HG03108 (cell line): ENCODE measurements around the gene LUC7L2.
"Not testable (repeated sequence)": the region's sequence is repeated elsewhere in the genome, so short reads cannot be mapped to it uniquely, and the experiment has no call there.

Experiments
- ATAC-seq: cut with Tn5 transposase; IDR thresholded peaks from one replicate; pipeline ENCODE4 v1.9.1; 2021; ENCODE audit warnings: moderate library complexity; ENCODE audit not compliant: unreplicated experiment

Gene LUC7L2

GRCh38 chr7:139355320-139355719 lies 4.4 kb upstream of the LUC7L2 start:
- ATAC-seq: no peak

GRCh38 chr7:139357729-139358506 lies 1.8 kb upstream of the LUC7L2 start:
- not testable (repeated sequence) for ATAC-seq

GRCh38 chr7:139358541-139359365 lies 941 bp upstream of the LUC7L2 start:
- ATAC-seq: no peak

- peak; percentile 74 for ATAC-seq
These were observed 685 bp downstream of the LUC7L2 start for GRCh38 chr7:139360210-139360947.

- no peak for ATAC-seq
These were observed 1.2 kb downstream of the LUC7L2 start for GRCh38 chr7:139360948-139361307.

GRCh38 chr7:139361523-139361922 lies 1.8 kb downstream of the LUC7L2 start:
- no peak for ATAC-seq

GRCh38 chr7:139362302-139362701 lies 2.6 kb downstream of the LUC7L2 start:
- no peak for ATAC-seq

- no peak for ATAC-seq
These were observed 3.3 kb downstream of the LUC7L2 start for GRCh38 chr7:139362981-139363380.

DNA sequence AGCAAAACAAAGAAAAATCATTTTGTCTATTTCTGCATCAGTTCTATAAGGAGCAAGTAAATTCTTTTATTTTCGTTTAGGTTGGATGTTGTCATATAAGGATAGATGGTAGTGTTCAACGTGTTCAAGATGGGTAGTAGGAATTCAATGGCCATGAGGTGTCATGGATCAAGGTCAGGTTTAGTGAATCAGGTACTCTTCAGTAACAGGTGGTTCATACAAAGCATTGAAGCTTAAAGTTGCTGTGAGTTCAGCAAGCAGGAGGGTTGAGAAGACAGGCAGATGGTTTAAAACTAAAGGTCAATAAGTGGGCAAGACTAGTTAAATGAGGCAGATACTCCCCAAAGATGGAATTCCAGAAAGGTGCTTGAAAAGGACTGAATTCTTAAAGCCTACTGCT lies 5.6 kb downstream of the LUC7L2 start:
- ATAC-seq: no peak

GRCh38 chr7:139366400-139366799 lies 6.7 kb downstream of the LUC7L2 start:
- no peak for ATAC-seq

- ATAC-seq: no peak
These were observed 7.9 kb downstream of the LUC7L2 start for GRCh38 chr7:139367438-139368155.

DNA sequence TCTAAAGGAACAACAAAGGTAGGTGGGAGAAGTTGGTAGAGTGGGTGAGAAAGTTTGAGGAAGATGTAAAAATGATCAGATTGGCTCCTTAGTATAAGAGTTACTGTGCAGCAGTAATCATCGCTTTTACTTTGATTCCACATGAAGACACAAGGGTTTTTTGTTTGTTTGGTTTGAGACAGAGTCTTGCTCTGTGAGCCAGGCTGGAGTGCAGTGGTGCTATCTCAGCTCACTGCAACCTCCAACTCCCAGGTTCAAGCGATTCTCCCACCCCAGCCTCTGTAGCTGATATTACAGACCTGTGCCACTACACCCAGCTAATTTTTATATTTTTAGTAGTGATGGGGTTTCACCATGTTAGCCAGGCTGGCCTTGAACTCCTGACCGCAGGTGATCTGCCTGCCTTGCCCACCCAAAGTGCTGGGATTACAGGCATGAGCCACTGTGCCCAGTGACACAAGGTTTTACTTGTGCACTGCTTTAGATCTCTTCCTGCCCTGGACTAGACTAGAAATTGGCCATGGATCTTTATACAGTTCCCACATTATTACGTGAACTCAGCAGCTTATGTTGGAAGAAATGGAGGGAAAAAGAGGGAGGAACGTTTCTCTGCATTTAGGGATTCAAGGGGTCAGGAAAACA lies 10.7 kb downstream of the LUC7L2 start:
- ATAC-seq: no peak

DNA sequence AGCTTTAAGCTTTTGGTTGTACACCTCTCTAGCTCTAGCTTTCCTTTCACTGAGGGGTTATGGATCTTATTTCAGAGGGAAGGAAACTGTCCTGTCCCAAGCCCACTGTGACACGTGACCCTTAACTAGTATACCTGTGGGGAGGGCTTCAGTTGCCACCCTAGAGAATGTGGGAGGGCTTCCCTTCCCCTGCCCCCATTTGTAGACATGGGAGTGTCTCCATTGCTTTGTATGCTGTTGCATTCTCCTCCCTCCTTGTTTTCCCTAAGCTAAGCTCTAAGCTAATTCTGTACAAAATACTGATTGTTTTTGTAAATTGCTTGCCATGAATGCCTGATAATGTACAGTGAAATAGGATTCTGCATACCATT lies 11.2 kb downstream of the LUC7L2 start:
- no peak for ATAC-seq

GRCh38 chr7:139374246-139374645 lies 14.6 kb downstream of the LUC7L2 start:
- ATAC-seq: no peak

DNA sequence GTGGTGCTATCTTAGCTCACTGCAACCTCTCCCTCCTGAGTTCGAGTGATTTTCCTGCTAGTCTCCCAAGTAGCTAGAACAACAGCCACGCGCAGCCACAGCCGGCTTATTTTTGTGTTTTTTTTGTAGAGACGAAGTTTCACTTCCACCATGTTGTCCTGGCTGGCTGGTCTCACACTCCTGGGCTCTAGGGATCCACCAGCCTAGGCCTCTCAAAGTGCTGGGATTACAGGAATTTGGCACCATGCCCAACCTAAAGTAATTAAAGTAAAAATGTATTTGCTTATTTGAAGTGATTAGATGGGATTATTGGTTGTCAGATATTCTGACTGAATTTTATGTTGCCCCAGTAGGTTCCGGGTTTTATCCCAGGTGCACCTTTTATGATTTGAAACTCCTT lies 22.7 kb downstream of the LUC7L2 start:
- no peak for ATAC-seq

GRCh38 chr7:139384611-139385010 lies 24.9 kb downstream of the LUC7L2 start:
- ATAC-seq: no peak

DNA sequence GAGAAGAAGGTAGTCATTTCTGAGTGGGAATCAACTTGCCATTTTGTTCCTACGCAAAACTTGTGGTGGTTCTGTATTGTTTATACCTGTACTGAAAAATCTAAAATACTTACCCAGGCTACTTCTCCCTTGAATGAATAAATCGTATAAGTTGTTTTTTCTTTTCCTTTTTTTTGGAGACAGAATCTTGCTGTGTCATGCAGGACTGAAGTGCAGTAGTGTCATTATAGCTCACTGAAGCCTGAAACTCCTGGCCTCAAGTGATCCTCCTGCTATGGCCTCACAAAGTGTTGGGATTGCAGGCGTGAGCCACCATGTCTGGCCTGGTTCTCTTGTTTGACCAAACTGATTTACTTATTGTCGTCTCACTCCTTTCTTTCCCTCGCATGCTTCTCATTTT lies 27.9 kb downstream of the LUC7L2 start:
- no peak for ATAC-seq

- no peak for ATAC-seq
These were observed 29.4 kb downstream of the LUC7L2 start for GRCh38 chr7:139389091-139389490.

GRCh38 chr7:139389774-139390173 lies 30.1 kb downstream of the LUC7L2 start:
- no peak for ATAC-seq

DNA sequence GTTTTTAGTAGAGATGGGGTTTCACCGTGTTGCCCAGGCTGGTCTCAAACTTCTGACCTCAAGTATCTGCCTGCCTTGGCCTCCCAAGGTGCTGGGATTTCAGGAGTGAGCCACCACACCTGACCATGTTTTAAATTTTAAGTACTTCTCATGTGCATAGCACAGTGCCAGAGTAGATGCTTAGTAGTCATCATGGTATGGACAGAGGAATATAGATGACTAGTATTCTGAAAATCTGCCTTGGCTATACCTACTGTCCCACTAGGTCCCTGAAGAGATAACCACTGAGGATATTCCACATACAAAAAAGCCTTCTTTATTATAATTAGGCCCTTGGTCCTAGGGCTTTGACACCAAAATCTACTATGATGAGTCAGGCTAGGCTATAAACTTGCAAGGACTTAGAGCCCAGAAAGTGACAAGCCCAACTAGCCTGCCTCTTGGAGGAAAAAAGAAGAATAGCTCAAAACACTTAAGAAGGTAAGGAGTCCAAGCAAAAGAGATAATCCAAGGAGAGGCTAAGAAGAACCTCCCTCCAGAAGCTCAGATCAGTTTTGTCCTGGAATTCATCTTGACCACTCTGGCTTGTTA lies 34.0 kb downstream of the LUC7L2 start:
- no peak for ATAC-seq
